Suprapubic skin (tissue), 4 donors: ENCODE results near the gene DR1. TPM values are rescaled to one million over a fixed set of nuclear protein-coding genes. Genes with fewer than 3 reads are reported as not detected.

Source experiments
- DNase-seq, 2 donors: peaks; one replicate each; pipeline ENCODE4 v3.0.0-alpha.2; 2019; ENCODE audit warnings: low spot score in 2 of 2
- H3K27ac ChIP-seq: fragments of 200-600 bp; sonication (generic); one replicate; pipeline ENCODE4 v1.5.1; 2019
- H3K27me3 ChIP-seq: fragments of 200-600 bp; sonication (generic); one replicate; pipeline ENCODE4 v1.5.1; 2019
- H3K36me3 ChIP-seq: fragments of 200-600 bp; sonication (generic); one replicate; pipeline ENCODE4 v1.5.1; 2019
- H3K4me1 ChIP-seq: fragments of 200-600 bp; sonication (generic); one replicate; pipeline ENCODE4 v1.5.1; 2019
- H3K4me3 ChIP-seq: fragments of 200-600 bp; sonication (generic); one replicate; pipeline ENCODE4 v1.5.1; 2019; ENCODE audit warnings: mild to moderate bottlenecking
- H3K9me3 ChIP-seq: fragments of 200-600 bp; sonication (generic); one replicate; pipeline ENCODE4 v1.5.1; 2019
- EP300 ChIP-seq: sonication (generic); formaldehyde crosslinking; IDR thresholded peaks from one replicate; pipeline ENCODE4 v1.6.1; 2017; ENCODE audit warnings: antibody characterized with exemption
- POLR2A ChIP-seq, 2 donors: fragments of 450-650 bp; IDR thresholded peaks; one replicate each; pipeline ENCODE4 v1.6.1; 2017; ENCODE audit warnings: antibody characterized with exemption in 2 of 2, mild to moderate bottlenecking in 2 of 2, moderate library complexity in 2 of 2
- POLR2AphosphoS5 ChIP-seq, 3 donors: sonication (generic); formaldehyde crosslinking; IDR thresholded peaks; one replicate each; pipeline ENCODE4 v1.6.1; 2017; ENCODE audit warnings: antibody characterized with exemption in 3 of 3
- WGBS: methylation state at CpG from one replicate; pipeline ENCODE4 v1.1.5; 2018; 5-methylcytosine and 5-hydroxymethylcytosine counted together
- total RNA-seq, 4 donors: library from RNA; depleted of rRNA; stranded (reverse); fragments of >200 nt; gene quantifications; one replicate each; pipeline ENCODE4 v1.1.0, GENCODE V29; 2016
- TF ChIP-seq, protein P1 (sequence below), 2 donors: fragments of 200-600 bp in 1 of 2; fragments of 450-650 bp in 1 of 2; sonication (generic) in 1 of 2; IDR thresholded peaks; one replicate each; pipeline ENCODE4 v1.5.1; 2016 to 2019; ENCODE audit warnings: antibody characterized with exemption in 2 of 2, mild to moderate bottlenecking in 1 of 2, moderate library complexity in 1 of 2

The DR1 gene
- total RNA-seq, 4 donors from 2014 or later, result 47.8 to 60.2 (median 55.5) TPM

GRCh38 chr1:93331412-93331811, 14.3 kb upstream of the DR1 start:
- Histone ChIP-seq H3K27me3 (no peaks in the 10 kb centered on the region), H3K27ac (no peak overlapping the region), H3K36me3 (no peaks in the 10 kb centered on the region), H3K4me1 (no peaks in the 10 kb centered on the region), H3K9me3 (no peaks in the 10 kb centered on the region), H3K4me3 (no peak overlapping the region)
- no peak for DNase-seq
- 91% methylated on average over 2 of the region's 2 CpGs for WGBS
- TF ChIP-seq, protein P1, sequence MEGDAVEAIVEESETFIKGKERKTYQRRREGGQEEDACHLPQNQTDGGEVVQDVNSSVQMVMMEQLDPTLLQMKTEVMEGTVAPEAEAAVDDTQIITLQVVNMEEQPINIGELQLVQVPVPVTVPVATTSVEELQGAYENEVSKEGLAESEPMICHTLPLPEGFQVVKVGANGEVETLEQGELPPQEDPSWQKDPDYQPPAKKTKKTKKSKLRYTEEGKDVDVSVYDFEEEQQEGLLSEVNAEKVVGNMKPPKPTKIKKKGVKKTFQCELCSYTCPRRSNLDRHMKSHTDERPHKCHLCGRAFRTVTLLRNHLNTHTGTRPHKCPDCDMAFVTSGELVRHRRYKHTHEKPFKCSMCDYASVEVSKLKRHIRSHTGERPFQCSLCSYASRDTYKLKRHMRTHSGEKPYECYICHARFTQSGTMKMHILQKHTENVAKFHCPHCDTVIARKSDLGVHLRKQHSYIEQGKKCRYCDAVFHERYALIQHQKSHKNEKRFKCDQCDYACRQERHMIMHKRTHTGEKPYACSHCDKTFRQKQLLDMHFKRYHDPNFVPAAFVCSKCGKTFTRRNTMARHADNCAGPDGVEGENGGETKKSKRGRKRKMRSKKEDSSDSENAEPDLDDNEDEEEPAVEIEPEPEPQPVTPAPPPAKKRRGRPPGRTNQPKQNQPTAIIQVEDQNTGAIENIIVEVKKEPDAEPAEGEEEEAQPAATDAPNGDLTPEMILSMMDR (IDR thresholded peaks at IDR 0.05), result no peak
- no peak for TF ChIP-seq POLR2AphosphoS5 (IDR thresholded peaks at IDR 0.05)
- TF ChIP-seq EP300, result no peak

DNA sequence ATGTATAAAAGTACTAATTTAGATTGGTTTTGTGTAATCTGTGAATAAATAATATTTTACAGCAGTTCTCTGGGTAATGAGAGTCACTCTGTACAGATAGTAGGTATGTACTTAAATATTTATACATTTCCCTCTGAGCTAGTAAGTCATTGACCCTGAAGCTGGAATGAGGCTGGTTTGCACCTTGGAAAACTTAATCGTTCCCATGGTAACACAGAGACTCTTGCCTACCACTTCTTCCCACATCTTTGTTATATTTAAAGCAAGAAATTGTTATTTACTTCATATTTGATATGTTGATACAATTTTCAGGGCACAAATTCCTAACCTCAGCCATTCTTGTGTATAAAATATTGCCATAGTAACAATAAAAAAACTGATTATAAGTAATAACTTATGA, 13.3 kb upstream of the DR1 start:
- 92% methylated on average over 1 of the region's 1 CpG for WGBS
- no peaks in the 10 kb centered on the region for H3K27me3 ChIP-seq
- no peaks in the 10 kb centered on the region for H3K9me3 ChIP-seq
- H3K4me1 ChIP-seq, result no peaks in the 10 kb centered on the region
- no peaks in the 10 kb centered on the region for H3K36me3 ChIP-seq
- TF ChIP-seq EP300, result no peak
- TF ChIP-seq POLR2A (IDR thresholded peaks at IDR 0.05), result no peak
- TF ChIP-seq, protein P1 (IDR thresholded peaks at IDR 0.05), result no peak
- TF ChIP-seq POLR2AphosphoS5 (IDR thresholded peaks at IDR 0.05), result no peak
- H3K4me3 ChIP-seq, result no peak overlapping the region
- no peak overlapping the region for H3K27ac ChIP-seq
- DNase-seq, result no peak

GRCh38 chr1:93338387-93339146, 7.1 kb upstream of the DR1 start:
- no peaks in the 10 kb centered on the region for H3K4me1 ChIP-seq
- no peaks in the 10 kb centered on the region for H3K27me3 ChIP-seq
- H3K4me3 ChIP-seq, result no peak overlapping the region
- WGBS, result 58% methylated on average over 5 of the region's 5 CpGs
- no peak overlapping the region for H3K27ac ChIP-seq
- peaks cover 6% of the 10 kb centered on the region for H3K36me3 ChIP-seq
- no peak for TF ChIP-seq POLR2AphosphoS5 (IDR thresholded peaks at IDR 0.05)
- no peak for TF ChIP-seq EP300
- TF ChIP-seq, protein P1 (IDR thresholded peaks at IDR 0.05), result no peak
- TF ChIP-seq POLR2A (IDR thresholded peaks at IDR 0.05), result no peak
- no peaks in the 10 kb centered on the region for H3K9me3 ChIP-seq
- no peak for DNase-seq

DNA sequence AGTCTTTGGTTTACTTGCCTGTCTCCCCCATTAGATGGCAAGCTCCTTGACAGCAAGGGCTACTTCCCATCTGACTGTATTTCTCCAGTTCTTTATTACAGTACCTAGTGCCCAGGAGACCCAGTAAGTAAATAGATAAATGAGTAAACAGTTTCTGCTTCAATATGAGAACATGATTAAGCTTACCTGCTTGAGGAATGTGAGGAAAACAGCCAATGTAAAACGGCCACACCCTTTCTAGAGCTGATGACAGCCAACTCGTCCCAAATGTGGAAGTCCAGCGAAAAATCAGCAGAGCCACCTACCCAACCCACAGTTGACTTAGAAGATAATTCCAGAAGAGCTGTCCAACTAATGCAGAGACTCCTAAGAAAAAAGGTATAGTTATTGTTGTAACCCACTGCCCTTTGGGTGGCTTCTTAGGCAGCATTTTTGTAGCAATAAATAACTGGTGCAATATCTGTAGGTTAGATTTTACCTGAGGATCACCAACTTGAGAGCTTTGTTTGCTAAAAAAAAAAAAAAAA, 6.5 kb upstream of the DR1 start:
- TF ChIP-seq, protein P1 (IDR thresholded peaks at IDR 0.05), result no peak
- no peak for TF ChIP-seq EP300
- TF ChIP-seq POLR2A (IDR thresholded peaks at IDR 0.05), result no peak
- no peak for TF ChIP-seq POLR2AphosphoS5 (IDR thresholded peaks at IDR 0.05)

DNA sequence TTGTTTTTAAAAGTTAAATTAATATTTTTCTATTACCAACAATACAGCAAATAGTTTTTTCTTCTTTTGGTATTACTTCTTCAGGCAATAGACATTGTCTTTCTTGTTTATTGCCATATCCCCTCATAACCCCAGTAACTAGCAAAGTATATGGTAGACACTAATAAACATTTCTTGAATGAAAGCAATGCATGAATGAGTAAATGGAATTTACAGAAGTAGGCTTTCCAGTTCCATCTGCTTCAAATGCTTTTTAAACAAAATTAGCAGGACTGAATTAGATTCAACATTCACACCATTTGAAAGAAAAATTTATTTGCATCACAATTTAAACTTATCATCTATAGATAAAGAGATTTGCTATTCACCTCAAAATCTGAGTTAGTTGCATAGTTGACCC, 5.6 kb upstream of the DR1 start:
- no peak overlapping the region for H3K4me3 ChIP-seq
- H3K27me3 ChIP-seq, result no peaks in the 10 kb centered on the region
- TF ChIP-seq EP300 (no peak), POLR2AphosphoS5 (IDR thresholded peaks at IDR 0.05) (no peak), POLR2A (IDR thresholded peaks at IDR 0.05) (no peak)
- TF ChIP-seq, protein P1 (IDR thresholded peaks at IDR 0.05), result no peak
- peaks cover 10% of the 10 kb centered on the region for H3K4me1 ChIP-seq
- peaks cover 6% of the 10 kb centered on the region for H3K36me3 ChIP-seq
- DNase-seq, result no peak
- H3K27ac ChIP-seq, result no peak overlapping the region
- no peaks in the 10 kb centered on the region for H3K9me3 ChIP-seq

More for the DNA sequence above, 6.5 kb upstream of the DR1 start:
- H3K27me3 ChIP-seq, result no peaks in the 10 kb centered on the region
- no peak for DNase-seq
- no peaks in the 10 kb centered on the region for H3K9me3 ChIP-seq
- H3K4me1 ChIP-seq, result peaks cover 2% of the 10 kb centered on the region
- H3K36me3 ChIP-seq, result peaks cover 6% of the 10 kb centered on the region
- WGBS, result 33% methylated on average over 2 of the region's 3 CpGs
- no peak overlapping the region for H3K27ac ChIP-seq
- no peak overlapping the region for H3K4me3 ChIP-seq
